Panc1 (cell line): ENCODE data around the gene CDC42BPA.

ENCODE experiments used
- POLR2AphosphoS5 ChIP-seq: IDR thresholded peaks from 2 replicates; pipeline ENCODE4 v1.6.1; 2012; ENCODE audit warnings: mild to moderate bottlenecking, low read depth, low read length, moderate library complexity
- SIN3A ChIP-seq: IDR thresholded peaks from 2 replicates; pipeline ENCODE4 v1.6.1; 2012; ENCODE audit warnings: low read depth, mild to moderate bottlenecking, low read length, moderate library complexity, borderline replicate concordance; ENCODE audit not compliant: insufficient read depth
- TCF7L2 ChIP-seq: IDR thresholded peaks from 2 replicates; pipeline ENCODE4 v1.6.1; 2011; ENCODE audit warnings: mild to moderate bottlenecking, low read depth, low read length, inconsistent platforms
- TF ChIP-seq, protein P1 (sequence below), 2 experiments: IDR thresholded peaks; 2 replicates each; pipeline ENCODE4 v1.6.1; 2011 to 2012; ENCODE audit warnings: low read depth in 2 of 2, control low read depth in 1 of 2, low read length in 1 of 2, mild to moderate bottlenecking in 1 of 2, moderate library complexity in 1 of 2; ENCODE audit not compliant: insufficient read depth in 1 of 2
- TF ChIP-seq, protein P2 (sequence below): fragments of 450-650 bp; IDR thresholded peaks from 2 replicates; pipeline ENCODE4 v1.5.1; 2017; ENCODE audit warnings: mild to moderate bottlenecking

DNA sequence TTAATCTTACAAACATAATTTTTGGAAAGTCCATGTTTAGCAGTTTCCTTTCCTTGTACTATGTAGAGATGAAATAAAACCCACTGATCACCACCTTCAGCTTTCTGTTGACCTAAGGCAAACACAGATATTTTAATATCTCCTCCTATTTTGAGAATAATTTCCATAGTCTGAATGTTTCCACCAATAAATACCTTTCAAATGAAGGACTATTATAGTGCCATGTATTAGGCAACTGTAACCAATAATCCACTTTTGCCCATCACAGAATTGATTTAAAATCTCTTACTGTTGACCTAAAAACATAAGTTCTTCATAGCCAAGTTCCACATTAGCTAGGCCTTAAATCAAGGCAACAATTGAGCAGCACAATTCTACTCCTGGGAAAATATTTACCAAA lies 1.8 kb downstream of the CDC42BPA start:
- TF ChIP-seq, protein P1, sequence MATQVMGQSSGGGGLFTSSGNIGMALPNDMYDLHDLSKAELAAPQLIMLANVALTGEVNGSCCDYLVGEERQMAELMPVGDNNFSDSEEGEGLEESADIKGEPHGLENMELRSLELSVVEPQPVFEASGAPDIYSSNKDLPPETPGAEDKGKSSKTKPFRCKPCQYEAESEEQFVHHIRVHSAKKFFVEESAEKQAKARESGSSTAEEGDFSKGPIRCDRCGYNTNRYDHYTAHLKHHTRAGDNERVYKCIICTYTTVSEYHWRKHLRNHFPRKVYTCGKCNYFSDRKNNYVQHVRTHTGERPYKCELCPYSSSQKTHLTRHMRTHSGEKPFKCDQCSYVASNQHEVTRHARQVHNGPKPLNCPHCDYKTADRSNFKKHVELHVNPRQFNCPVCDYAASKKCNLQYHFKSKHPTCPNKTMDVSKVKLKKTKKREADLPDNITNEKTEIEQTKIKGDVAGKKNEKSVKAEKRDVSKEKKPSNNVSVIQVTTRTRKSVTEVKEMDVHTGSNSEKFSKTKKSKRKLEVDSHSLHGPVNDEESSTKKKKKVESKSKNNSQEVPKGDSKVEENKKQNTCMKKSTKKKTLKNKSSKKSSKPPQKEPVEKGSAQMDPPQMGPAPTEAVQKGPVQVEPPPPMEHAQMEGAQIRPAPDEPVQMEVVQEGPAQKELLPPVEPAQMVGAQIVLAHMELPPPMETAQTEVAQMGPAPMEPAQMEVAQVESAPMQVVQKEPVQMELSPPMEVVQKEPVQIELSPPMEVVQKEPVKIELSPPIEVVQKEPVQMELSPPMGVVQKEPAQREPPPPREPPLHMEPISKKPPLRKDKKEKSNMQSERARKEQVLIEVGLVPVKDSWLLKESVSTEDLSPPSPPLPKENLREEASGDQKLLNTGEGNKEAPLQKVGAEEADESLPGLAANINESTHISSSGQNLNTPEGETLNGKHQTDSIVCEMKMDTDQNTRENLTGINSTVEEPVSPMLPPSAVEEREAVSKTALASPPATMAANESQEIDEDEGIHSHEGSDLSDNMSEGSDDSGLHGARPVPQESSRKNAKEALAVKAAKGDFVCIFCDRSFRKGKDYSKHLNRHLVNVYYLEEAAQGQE (IDR thresholded peaks at IDR 0.05; ENCODE audit: insufficient read depth in 1 of 2, low read depth in 2 of 2, low read length in 1 of 2), result no peak
- TF ChIP-seq POLR2AphosphoS5, result no peak
- TF ChIP-seq, protein P2, sequence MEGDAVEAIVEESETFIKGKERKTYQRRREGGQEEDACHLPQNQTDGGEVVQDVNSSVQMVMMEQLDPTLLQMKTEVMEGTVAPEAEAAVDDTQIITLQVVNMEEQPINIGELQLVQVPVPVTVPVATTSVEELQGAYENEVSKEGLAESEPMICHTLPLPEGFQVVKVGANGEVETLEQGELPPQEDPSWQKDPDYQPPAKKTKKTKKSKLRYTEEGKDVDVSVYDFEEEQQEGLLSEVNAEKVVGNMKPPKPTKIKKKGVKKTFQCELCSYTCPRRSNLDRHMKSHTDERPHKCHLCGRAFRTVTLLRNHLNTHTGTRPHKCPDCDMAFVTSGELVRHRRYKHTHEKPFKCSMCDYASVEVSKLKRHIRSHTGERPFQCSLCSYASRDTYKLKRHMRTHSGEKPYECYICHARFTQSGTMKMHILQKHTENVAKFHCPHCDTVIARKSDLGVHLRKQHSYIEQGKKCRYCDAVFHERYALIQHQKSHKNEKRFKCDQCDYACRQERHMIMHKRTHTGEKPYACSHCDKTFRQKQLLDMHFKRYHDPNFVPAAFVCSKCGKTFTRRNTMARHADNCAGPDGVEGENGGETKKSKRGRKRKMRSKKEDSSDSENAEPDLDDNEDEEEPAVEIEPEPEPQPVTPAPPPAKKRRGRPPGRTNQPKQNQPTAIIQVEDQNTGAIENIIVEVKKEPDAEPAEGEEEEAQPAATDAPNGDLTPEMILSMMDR, result no peak
- TF ChIP-seq SIN3A, result no peak
- no peak for TF ChIP-seq TCF7L2
